ENCODE data around the gene ALPG. TPM values are rescaled to one million over a fixed set of nuclear protein-coding genes. Genes with fewer than 3 reads are reported as not detected.

The ALPG gene
- total and polyA plus RNA-seq, 10 donors: not detected

DNA sequence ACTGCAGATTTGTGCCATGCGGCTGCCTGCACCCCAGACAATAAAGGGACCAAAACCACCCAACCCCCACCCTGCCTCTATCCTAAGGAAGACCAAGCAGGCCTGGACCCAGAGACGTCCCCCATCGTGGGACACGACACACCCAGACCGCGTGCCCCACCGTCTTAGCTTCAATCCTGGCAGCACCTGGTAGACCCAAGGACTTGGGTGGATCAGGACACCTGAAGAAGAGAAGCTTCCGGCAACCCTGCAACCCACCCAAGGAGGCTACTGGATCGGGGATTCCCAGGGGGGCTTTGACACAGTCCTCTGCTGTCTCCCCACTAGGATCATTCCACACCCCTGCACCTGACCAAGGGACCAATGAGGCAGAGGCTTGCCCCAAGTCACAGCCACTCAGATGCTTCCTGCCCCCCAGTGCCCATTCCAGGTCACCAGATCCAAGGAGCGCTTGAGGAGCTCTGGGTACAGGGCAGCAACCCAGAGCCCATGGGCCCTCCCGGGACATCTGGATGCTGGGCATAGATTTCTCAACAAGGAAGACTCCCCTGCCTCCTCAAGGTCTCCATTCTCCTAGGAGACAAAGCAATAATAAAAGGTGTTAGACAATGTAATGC is 52.9 kb downstream of the ALPG start:
- Histone ChIP-seq H3K9me3 (no peaks in the 10 kb centered on the region), H3K27ac (no peak overlapping the region), H3K4me1 (no peaks in the 10 kb centered on the region), H3K4me3 (no peak overlapping the region), H3K36me3 (no peaks in the 10 kb centered on the region), H3K27me3 (replicated peaks in 1 of 7) (peaks cover 0 to 53% (median 14%) of the 10 kb centered on the region in 7 donors)
- TF ChIP-seq, protein P1, sequence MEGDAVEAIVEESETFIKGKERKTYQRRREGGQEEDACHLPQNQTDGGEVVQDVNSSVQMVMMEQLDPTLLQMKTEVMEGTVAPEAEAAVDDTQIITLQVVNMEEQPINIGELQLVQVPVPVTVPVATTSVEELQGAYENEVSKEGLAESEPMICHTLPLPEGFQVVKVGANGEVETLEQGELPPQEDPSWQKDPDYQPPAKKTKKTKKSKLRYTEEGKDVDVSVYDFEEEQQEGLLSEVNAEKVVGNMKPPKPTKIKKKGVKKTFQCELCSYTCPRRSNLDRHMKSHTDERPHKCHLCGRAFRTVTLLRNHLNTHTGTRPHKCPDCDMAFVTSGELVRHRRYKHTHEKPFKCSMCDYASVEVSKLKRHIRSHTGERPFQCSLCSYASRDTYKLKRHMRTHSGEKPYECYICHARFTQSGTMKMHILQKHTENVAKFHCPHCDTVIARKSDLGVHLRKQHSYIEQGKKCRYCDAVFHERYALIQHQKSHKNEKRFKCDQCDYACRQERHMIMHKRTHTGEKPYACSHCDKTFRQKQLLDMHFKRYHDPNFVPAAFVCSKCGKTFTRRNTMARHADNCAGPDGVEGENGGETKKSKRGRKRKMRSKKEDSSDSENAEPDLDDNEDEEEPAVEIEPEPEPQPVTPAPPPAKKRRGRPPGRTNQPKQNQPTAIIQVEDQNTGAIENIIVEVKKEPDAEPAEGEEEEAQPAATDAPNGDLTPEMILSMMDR (IDR thresholded peaks at IDR 0.05 in 8 of 11, conservative IDR thresholded peaks at IDR 0.05 in 3 of 11): no peak
- no peak for TF ChIP-seq POLR2A (IDR thresholded peaks at IDR 0.05)
- no peak for TF ChIP-seq POLR2AphosphoS5 (IDR thresholded peaks at IDR 0.05)
- intact Hi-C loops (cut with DNase I; ENCODE audit: low total_unique reads): loop anchor here (10.0 kb wide), 1 partner anchor 65 kb away; the partner anchor contains the start of genes CHRND and PRSS56
- 85 to 96% (median 92%) methylated on average over 5 to 11 of the region's 11 CpGs for WGBS, 5 donors
- peak; percentile 53 for DNase-seq

DNA sequence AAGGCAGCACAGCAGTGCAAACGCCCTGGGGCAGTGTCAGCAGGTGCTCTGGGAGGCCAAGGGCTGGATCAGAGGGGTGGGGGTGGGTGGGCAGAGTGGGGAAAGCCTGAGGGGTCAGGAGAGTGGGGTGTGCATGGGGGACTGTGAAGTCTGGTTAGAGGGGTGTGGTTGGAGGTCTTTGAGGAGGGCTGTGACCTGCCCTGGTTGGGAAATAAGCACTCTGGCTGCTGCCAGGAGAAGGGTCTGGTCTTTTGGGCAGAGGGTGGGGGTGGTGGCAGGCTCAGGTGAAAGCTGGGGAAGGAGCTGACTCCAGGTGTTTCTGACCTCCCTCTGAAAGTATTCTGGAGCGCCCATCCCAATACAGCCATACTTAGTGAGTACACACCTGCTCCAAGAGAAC is 53.5 kb downstream of the ALPG start:
- no peaks in the 10 kb centered on the region for H3K4me1 ChIP-seq
- no peak for TF ChIP-seq POLR2AphosphoS5 (IDR thresholded peaks at IDR 0.05)
- no peak for TF ChIP-seq POLR2A (IDR thresholded peaks at IDR 0.05)
- TF ChIP-seq, protein P1 (IDR thresholded peaks at IDR 0.05 in 8 of 11, conservative IDR thresholded peaks at IDR 0.05 in 3 of 11): no peak
- intact Hi-C loops (cut with DNase I; ENCODE audit: low total_unique reads): no loop called here

More for the DNA sequence above, 53.5 kb downstream of the ALPG start:
- Histone ChIP-seq H3K36me3 (no peaks in the 10 kb centered on the region), H3K27ac (no peak overlapping the region), H3K9me3 (no peaks in the 10 kb centered on the region), H3K4me3 (no peak overlapping the region), H3K27me3 (replicated peaks in 1 of 7) (peaks cover 0 to 53% (median 14%) of the 10 kb centered on the region in 7 donors)
- 63 to 65% (median 64%) methylated on average over 2 of the region's 2 CpGs for WGBS, 5 donors
- peak; percentile 35 for DNase-seq

Small RNAs within 50 kb of the gene (small RNA-seq; reads per million reads assigned to genes)
- gene AC068134.4: 0 reads per million in 4 donors

Other genes with a start within 250 kb of the ALPG start
- not detected for gene ALPP, start 28.1 kb upstream of the ALPG start, total RNA-seq
- gene ALPP, start 28.1 kb upstream of the ALPG start, polyA plus RNA-seq: not detected
- not detected for gene ALPI, start 49.3 kb downstream of the ALPG start, total RNA-seq
- gene ALPI, start 49.3 kb downstream of the ALPG start, polyA plus RNA-seq: not detected
- 10 to 100 TPM in 2 of 7 donors, under 1 TPM in 3, not detected in 2; 0.17 to 23.1 (median 0.34) TPM for gene ECEL1, start 81.0 kb downstream of the ALPG start, total RNA-seq
- 1 to 10 TPM in 1 of 3 donors, under 1 TPM in 2; 0.10 to 1.6 (median 0.30) TPM for gene ECEL1, start 81.0 kb downstream of the ALPG start, polyA plus RNA-seq
- gene PRSS56, start 113.5 kb downstream of the ALPG start, total RNA-seq: under 1 TPM in 1 of 7 donors, not detected in 6; 0.13 TPM
- gene PRSS56, start 113.5 kb downstream of the ALPG start, polyA plus RNA-seq: under 1 TPM in 1 of 3 donors, not detected in 2; 0.04 TPM
- under 1 TPM in 1 of 7 donors, not detected in 6; 0.32 TPM for gene CHRND, start 119.3 kb downstream of the ALPG start, total RNA-seq
- gene CHRND, start 119.3 kb downstream of the ALPG start, polyA plus RNA-seq: not detected
- gene CHRNG, start 132.8 kb downstream of the ALPG start, total RNA-seq: not detected
- gene CHRNG, start 132.8 kb downstream of the ALPG start, polyA plus RNA-seq: under 1 TPM in 1 of 3 donors, not detected in 2; 0.06 TPM
- gene TIGD1, start 143.7 kb downstream of the ALPG start, total RNA-seq: 10 to 100 TPM in 3 of 7 donors, 1 to 10 TPM in 4; 5.1 to 13.5 (median 9.9) TPM
- 1 to 10 TPM; 4.4 to 8.3 (median 6.0) TPM for gene TIGD1, start 143.7 kb downstream of the ALPG start, polyA plus RNA-seq
- gene EIF4E2, start 143.8 kb downstream of the ALPG start, total RNA-seq: 10 to 100 TPM; 39.8 to 61.1 (median 49.0) TPM
- 10 to 100 TPM; 29.3 to 42.9 (median 41.4) TPM for gene EIF4E2, start 143.8 kb downstream of the ALPG start, polyA plus RNA-seq
- gene EFHD1, start 226.8 kb downstream of the ALPG start, total RNA-seq: 10 to 100 TPM; 19.8 to 96.2 (median 46.6) TPM
- 10 to 100 TPM; 13.6 to 50.5 (median 19.2) TPM for gene EFHD1, start 226.8 kb downstream of the ALPG start, polyA plus RNA-seq